Measurements from ENCODE around the gene QKI. TPM values are rescaled to one million over a fixed set of nuclear protein-coding genes. Genes with fewer than 3 reads are reported as not detected.

The QKI gene
- total RNA-seq, 6 experiments from 2014 or later = 47.6 to 80.8 (median 76.3) TPM

- intact Hi-C loops (cut with DNase I) = no loop called here
- Histone ChIP-seq H3K27ac (no peak overlapping the region), H3K27me3 (no peaks in the 10 kb centered on the region), H3K4me3 (no peak overlapping the region), H3K36me3 (no peaks in the 10 kb centered on the region), H3K4me1 (peaks cover 0 to 66% (median 27%) of the 10 kb centered on the region in 4 donors), H3K9me3 (no peaks in the 10 kb centered on the region)
- ATAC-seq = no peak
- DNase-seq = no peak
- TF ChIP-seq CTCF (IDR thresholded peaks at IDR 0.05) = no peak
- TF ChIP-seq POLR2A (IDR thresholded peaks at IDR 0.05) = no peak
- 87% methylated on average over 3 of the region's 3 CpGs for WGBS (ENCODE audit: insufficient coverage, low coverage, low lambda C conversion rate, missing lambda C conversion rate)
Measured at GRCh38 chr6:163527291-163527690, 112.8 kb downstream of the QKI start.

GRCh38 chr6:163529605-163530004, 115.1 kb downstream of the QKI start:
- TF ChIP-seq CTCF (IDR thresholded peaks at IDR 0.05) = no peak
- TF ChIP-seq POLR2A (IDR thresholded peaks at IDR 0.05) = no peak
- no peak for DNase-seq
- Histone ChIP-seq H3K27ac (no peak overlapping the region), H3K9me3 (no peaks in the 10 kb centered on the region), H3K4me3 (no peak overlapping the region), H3K4me1 (peaks cover 0 to 86% (median 34%) of the 10 kb centered on the region in 4 donors), H3K36me3 (no peaks in the 10 kb centered on the region), H3K27me3 (no peaks in the 10 kb centered on the region)
- intact Hi-C loops (cut with DNase I) = no loop called here
- WGBS (ENCODE audit: insufficient coverage, low coverage, low lambda C conversion rate, missing lambda C conversion rate) = 43% methylated on average over 3 of the region's 3 CpGs
- peak in 2 of 4 donors; percentile 23 to 30 for ATAC-seq

- intact Hi-C loops (cut with DNase I) = no loop called here
- H3K36me3 ChIP-seq = no peaks in the 10 kb centered on the region
- no peak overlapping the region for H3K27ac ChIP-seq
- no peak overlapping the region for H3K4me3 ChIP-seq
- ATAC-seq (no peak), DNase-seq (no peak)
- H3K27me3 ChIP-seq = no peaks in the 10 kb centered on the region
- H3K9me3 ChIP-seq = no peaks in the 10 kb centered on the region
- no peak for TF ChIP-seq POLR2A (IDR thresholded peaks at IDR 0.05)
- no peak for TF ChIP-seq CTCF (IDR thresholded peaks at IDR 0.05)
- 72% methylated on average over 3 of the region's 3 CpGs for WGBS (ENCODE audit: insufficient coverage, low coverage, low lambda C conversion rate, missing lambda C conversion rate)
- peaks cover 0 to 80% (median 33%) of the 10 kb centered on the region in 4 donors for H3K4me1 ChIP-seq
Measured at GRCh38 chr6:163530406-163530805, 115.9 kb downstream of the QKI start.

GRCh38 chr6:163531122-163531521, 116.6 kb downstream of the QKI start:
- no peak overlapping the region for H3K27ac ChIP-seq
- H3K9me3 ChIP-seq = no peaks in the 10 kb centered on the region
- H3K4me3 ChIP-seq = no peak overlapping the region
- no peaks in the 10 kb centered on the region for H3K36me3 ChIP-seq
- 50% methylated on average over 2 of the region's 2 CpGs for WGBS (ENCODE audit: insufficient coverage, low coverage, low lambda C conversion rate, missing lambda C conversion rate)
- no peak for TF ChIP-seq CTCF (IDR thresholded peaks at IDR 0.05)
- intact Hi-C loops (cut with DNase I) = no loop called here
- H3K27me3 ChIP-seq = no peaks in the 10 kb centered on the region
- no peak for DNase-seq
- peaks cover 0 to 76% (median 30%) of the 10 kb centered on the region in 4 donors for H3K4me1 ChIP-seq
- peak; percentile 31 to 60 (median 41) for ATAC-seq

All from right lobe of liver (tissue), 6 donors.